NCI-H510A treated with DMSO at 0.1 percent for 48 hours (cell line): Measurements from ENCODE around the gene CGREF1.
"Not testable (repeated sequence)": the region's sequence is repeated elsewhere in the genome, so short reads cannot be mapped to it uniquely, and the experiment has no call there.

ENCODE experiments used
- DNase-seq: peaks from one replicate; lab custom pipeline; 2025; lab: John Stamatoyannopoulos, UW

The CGREF1 gene

GRCh38 chr2:27087823-27088410 lies 31.0 kb downstream of the CGREF1 start:
- DNase-seq, result no peak

GRCh38 chr2:27086724-27087593 lies 32.0 kb downstream of the CGREF1 start, which contains the start of gene KHK:
Gene KHK, plus strand, starts transcription at chr2:27086772. Its CDS starts 488 bp downstream, at chr2:27087260.
- DNase-seq, result peak; percentile 66

- peak; percentile 90 for DNase-seq
Observed at GRCh38 chr2:27086090-27086723, 32.7 kb downstream of the CGREF1 start.

- peak; percentile 35 for DNase-seq
Observed at GRCh38 chr2:27085673-27086089, 33.2 kb downstream of the CGREF1 start.

- no peak for DNase-seq
Observed at GRCh38 chr2:27085062-27085672, 33.8 kb downstream of the CGREF1 start.

- DNase-seq, result no peak
Observed at GRCh38 chr2:27084297-27085061, 34.4 kb downstream of the CGREF1 start.

- no peak for DNase-seq
Observed at GRCh38 chr2:27083410-27084296, 35.3 kb downstream of the CGREF1 start.

GRCh38 chr2:27082773-27083409 lies 36.0 kb downstream of the CGREF1 start:
- no peak for DNase-seq

GRCh38 chr2:27081984-27082772 lies 36.8 kb downstream of the CGREF1 start:
- no peak for DNase-seq

- no peak for DNase-seq
Observed at GRCh38 chr2:27080603-27080936, 38.4 kb downstream of the CGREF1 start.

- DNase-seq, result no peak
Observed at GRCh38 chr2:27080140-27080469, 38.8 kb downstream of the CGREF1 start.

- DNase-seq, result no peak
Observed at GRCh38 chr2:27079233-27080139, 39.4 kb downstream of the CGREF1 start.

GRCh38 chr2:27078267-27079194 lies 40.4 kb downstream of the CGREF1 start, which contains the start of gene EMILIN1:
Gene EMILIN1, plus strand, starts transcription at chr2:27078615. Its CDS starts 451 bp downstream, at chr2:27079066.
- no peak for DNase-seq

GRCh38 chr2:27077231-27077630 lies 41.7 kb downstream of the CGREF1 start:
- no peak for DNase-seq

GRCh38 chr2:27076323-27076722 lies 42.6 kb downstream of the CGREF1 start:
- DNase-seq, result no peak

GRCh38 chr2:27075566-27075871 lies 43.4 kb downstream of the CGREF1 start:
- DNase-seq, result not testable (repeated sequence)
